KMS-11 (cell line): ENCODE data around the gene MEX3D.
"Not testable (repeated sequence)": the region's sequence is repeated elsewhere in the genome, so short reads cannot be mapped to it uniquely, and the experiment has no call there.

ENCODE experiments used
- H2AFZ ChIP-seq: fragments of 200-600 bp; sonication (generic); 2 replicates; pipeline ENCODE4 v1.6.1; 2016; ENCODE audit warnings: antibody characterized with exemption, mixed run types, low read depth
- H3K27ac ChIP-seq: fragments of 200-600 bp; sonication (generic); 2 replicates; pipeline ENCODE4 v1.6.1; 2016; ENCODE audit warnings: mild to moderate bottlenecking, mixed run types
- H3K27me3 ChIP-seq: fragments of 200-600 bp; sonication (generic); 2 replicates; pipeline ENCODE4 v1.6.1; 2017; ENCODE audit warnings: mild to moderate bottlenecking, low read depth, mixed run types, moderate library complexity; ENCODE audit not compliant: insufficient read depth
- H3K36me3 ChIP-seq: fragments of 200-600 bp; sonication (generic); 2 replicates; pipeline ENCODE4 v1.6.1; 2017; ENCODE audit warnings: mild to moderate bottlenecking, mixed run types; ENCODE audit not compliant: insufficient read depth
- H3K4me1 ChIP-seq: fragments of 200-600 bp; sonication (generic); 2 replicates; pipeline ENCODE4 v1.6.1; 2016; ENCODE audit warnings: mild to moderate bottlenecking, low read depth, mixed run types; ENCODE audit not compliant: poor library complexity, severe bottlenecking
- H3K4me2 ChIP-seq: fragments of 200-600 bp; sonication (generic); 2 replicates; pipeline ENCODE4 v1.7.0; 2016; ENCODE audit warnings: mild to moderate bottlenecking, mixed run types
- H3K4me3 ChIP-seq: fragments of 200-600 bp; sonication (generic); IDR thresholded peaks from 2 replicates; pipeline ENCODE4 v1.6.1; 2017; ENCODE audit warnings: low read depth, low read length, mixed read lengths; ENCODE audit not compliant: insufficient read depth
- H3K79me2 ChIP-seq: fragments of 200-600 bp; sonication (generic); 2 replicates; pipeline ENCODE4 v1.6.1; 2016; ENCODE audit warnings: low read depth, mixed run types; ENCODE audit not compliant: insufficient read depth
- H3K9ac ChIP-seq: fragments of 200-600 bp; sonication (generic); 2 replicates; pipeline ENCODE4 v1.6.1; 2016; ENCODE audit warnings: mild to moderate bottlenecking, mixed run types
- H4K20me1 ChIP-seq: fragments of 200-600 bp; sonication (generic); 2 replicates; pipeline ENCODE4 v1.6.1; 2016; ENCODE audit warnings: mild to moderate bottlenecking, mixed run types; ENCODE audit not compliant: insufficient read depth
- TF ChIP-seq, protein P1 (sequence below): fragments of 200-600 bp; sonication (generic); conservative IDR thresholded peaks from 2 replicates; pipeline ENCODE4 v1.6.1; 2017; ENCODE audit warnings: low read depth, mild to moderate bottlenecking, antibody characterized with exemption, low read length, moderate library complexity, mixed read lengths

The MEX3D gene

DNA sequence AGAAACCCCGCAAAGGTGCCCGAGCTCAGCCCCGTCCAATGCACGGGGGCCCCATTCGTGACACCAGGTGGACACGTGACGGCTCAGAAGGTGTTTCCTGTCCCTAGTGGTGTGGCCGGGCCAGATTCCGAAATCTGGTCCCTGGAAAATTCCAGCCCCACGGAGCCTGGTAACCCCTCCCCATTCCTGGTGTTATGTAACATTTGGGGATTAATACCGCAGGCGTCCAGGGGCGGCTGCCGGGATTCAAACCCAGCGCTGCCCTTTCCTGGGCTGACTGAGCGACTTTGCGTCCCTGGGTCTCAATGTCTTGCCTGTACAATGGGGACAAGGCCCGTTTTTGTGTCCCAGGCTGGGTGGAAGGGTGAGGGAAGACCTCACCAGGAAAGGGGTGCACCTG lies 45.3 kb downstream of the MEX3D start:
- peaks cover 6% of the 10 kb centered on the region for H3K4me1 ChIP-seq
- no peaks in the 10 kb centered on the region for H3K36me3 ChIP-seq
- no peak overlapping the region for H3K4me3 ChIP-seq
- TF ChIP-seq, protein P1, sequence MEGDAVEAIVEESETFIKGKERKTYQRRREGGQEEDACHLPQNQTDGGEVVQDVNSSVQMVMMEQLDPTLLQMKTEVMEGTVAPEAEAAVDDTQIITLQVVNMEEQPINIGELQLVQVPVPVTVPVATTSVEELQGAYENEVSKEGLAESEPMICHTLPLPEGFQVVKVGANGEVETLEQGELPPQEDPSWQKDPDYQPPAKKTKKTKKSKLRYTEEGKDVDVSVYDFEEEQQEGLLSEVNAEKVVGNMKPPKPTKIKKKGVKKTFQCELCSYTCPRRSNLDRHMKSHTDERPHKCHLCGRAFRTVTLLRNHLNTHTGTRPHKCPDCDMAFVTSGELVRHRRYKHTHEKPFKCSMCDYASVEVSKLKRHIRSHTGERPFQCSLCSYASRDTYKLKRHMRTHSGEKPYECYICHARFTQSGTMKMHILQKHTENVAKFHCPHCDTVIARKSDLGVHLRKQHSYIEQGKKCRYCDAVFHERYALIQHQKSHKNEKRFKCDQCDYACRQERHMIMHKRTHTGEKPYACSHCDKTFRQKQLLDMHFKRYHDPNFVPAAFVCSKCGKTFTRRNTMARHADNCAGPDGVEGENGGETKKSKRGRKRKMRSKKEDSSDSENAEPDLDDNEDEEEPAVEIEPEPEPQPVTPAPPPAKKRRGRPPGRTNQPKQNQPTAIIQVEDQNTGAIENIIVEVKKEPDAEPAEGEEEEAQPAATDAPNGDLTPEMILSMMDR: no peak
- no peaks in the 10 kb centered on the region for H4K20me1 ChIP-seq
- H3K27ac ChIP-seq: no peak overlapping the region
- no peak overlapping the region for H3K4me2 ChIP-seq
- no peaks in the 10 kb centered on the region for H3K79me2 ChIP-seq
- H3K27me3 ChIP-seq: peaks cover 44% of the 10 kb centered on the region
- H3K9ac ChIP-seq: no peak overlapping the region
- no peak overlapping the region for H2AFZ ChIP-seq

- Histone ChIP-seq H3K9ac (no peak overlapping the region), H4K20me1 (no peaks in the 10 kb centered on the region), H3K27me3 (peaks cover 41% of the 10 kb centered on the region), H2AFZ (no peak overlapping the region), H3K4me3 (no peak overlapping the region), H3K79me2 (no peaks in the 10 kb centered on the region), H3K4me1 (peaks cover 6% of the 10 kb centered on the region), H3K4me2 (no peak overlapping the region), H3K36me3 (no peaks in the 10 kb centered on the region), H3K27ac (no peak overlapping the region)
- TF ChIP-seq, protein P1: no peak
These were observed 46.1 kb downstream of the MEX3D start for GRCh38 chr19:1522061-1522460.

DNA sequence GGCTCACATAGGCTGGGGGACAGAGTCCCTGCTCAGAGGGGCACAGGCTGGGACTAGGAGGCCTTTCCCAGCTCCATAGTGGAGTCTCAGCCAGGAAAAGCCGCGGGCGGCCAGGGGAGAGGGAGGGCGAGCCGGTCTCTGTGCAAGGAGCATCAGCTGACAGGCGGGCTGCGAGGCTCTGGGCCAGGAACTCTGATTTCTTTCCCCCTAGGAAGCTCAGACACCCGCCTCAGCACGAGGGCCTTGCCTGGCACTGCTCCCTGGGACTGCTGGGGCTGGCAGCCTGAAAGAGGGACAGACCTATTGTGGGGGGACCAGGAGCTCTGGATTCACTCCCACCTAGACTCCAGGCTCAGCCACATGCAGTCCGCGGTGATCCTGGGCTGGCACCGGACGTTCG lies 46.5 kb downstream of the MEX3D start:
- peaks cover 6% of the 10 kb centered on the region for H3K4me1 ChIP-seq
- H3K4me3 ChIP-seq: no peak overlapping the region
- H3K4me2 ChIP-seq: no peak overlapping the region
- H3K9ac ChIP-seq: no peak overlapping the region
- H3K36me3 ChIP-seq: no peaks in the 10 kb centered on the region
- peaks cover 39% of the 10 kb centered on the region for H3K27me3 ChIP-seq
- H2AFZ ChIP-seq: no peak overlapping the region
- H4K20me1 ChIP-seq: no peaks in the 10 kb centered on the region
- no peak overlapping the region for H3K27ac ChIP-seq
- TF ChIP-seq, protein P1: no peak
- no peaks in the 10 kb centered on the region for H3K79me2 ChIP-seq

DNA sequence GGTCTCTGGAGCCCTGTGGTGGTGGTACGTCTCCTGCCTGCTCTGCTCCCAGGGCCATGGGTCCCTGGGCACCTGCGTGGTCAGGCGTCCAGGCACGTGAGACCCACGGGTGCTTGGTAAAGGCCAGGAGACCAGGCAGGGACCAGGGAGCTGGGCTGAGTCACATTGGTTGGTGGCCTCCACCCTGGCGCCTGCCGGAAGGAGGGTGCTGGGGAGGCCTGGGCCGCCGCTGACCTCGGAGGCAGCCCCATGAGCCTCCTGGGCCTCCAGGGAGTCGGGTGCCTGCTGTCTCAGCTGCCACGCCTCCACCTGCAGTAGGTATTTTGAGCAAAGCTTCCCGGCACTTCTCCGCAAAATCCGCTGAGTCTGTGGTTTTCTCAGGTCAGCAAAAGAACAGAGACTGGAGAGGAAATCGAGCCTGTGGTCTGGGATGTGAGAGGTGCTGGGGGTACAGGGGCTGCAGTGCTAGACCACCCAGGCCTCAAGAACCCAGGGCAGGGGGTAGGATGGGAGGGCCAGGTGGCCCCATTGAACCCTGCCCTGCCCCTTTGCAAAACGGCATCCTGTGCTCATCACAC lies 47.8 kb downstream of the MEX3D start:
- H3K27ac ChIP-seq: no peak overlapping the region
- no peak overlapping the region for H3K9ac ChIP-seq
- no peaks in the 10 kb centered on the region for H4K20me1 ChIP-seq
- no peak overlapping the region for H2AFZ ChIP-seq
- H3K36me3 ChIP-seq: no peaks in the 10 kb centered on the region
- no peak overlapping the region for H3K4me2 ChIP-seq
- H3K4me1 ChIP-seq: peaks cover 6% of the 10 kb centered on the region
- H3K27me3 ChIP-seq: peaks cover 31% of the 10 kb centered on the region
- TF ChIP-seq, protein P1: no peak
- no peak overlapping the region for H3K4me3 ChIP-seq
- no peaks in the 10 kb centered on the region for H3K79me2 ChIP-seq

- not testable (repeated sequence) for H3K27ac ChIP-seq, H3K4me1 ChIP-seq, H3K4me3 ChIP-seq, H3K36me3 ChIP-seq, H4K20me1 ChIP-seq, H3K79me2 ChIP-seq, H2AFZ ChIP-seq, H3K9ac ChIP-seq, H3K4me2 ChIP-seq
- H3K27me3 ChIP-seq: peaks cover 35% of the 10 kb centered on the region
These were observed 48.3 kb downstream of the MEX3D start for GRCh38 chr19:1519802-1520201.
